ENCODE results near the gene ZHX3.

- no peak for TF ChIP-seq CTCF (conservative IDR thresholded peaks at IDR 0.05 in 1 of 2, IDR thresholded peaks at IDR 0.05 in 1 of 2; ENCODE audit: low read depth in 1 of 2, low read length in 2 of 2)
- no peak for TF ChIP-seq EZH2 (IDR thresholded peaks at IDR 0.05; ENCODE audit: low read length, missing control alignments)
These were observed 138.6 kb downstream of the ZHX3 start for GRCh38 chr20:41178904-41179432.
